RCC 7860 (cell line): Measurements from ENCODE around the gene CRYGD.
"Not testable (repeated sequence)": the region's sequence is repeated elsewhere in the genome, so short reads cannot be mapped to it uniquely, and the experiment has no call there.

Experiments
- DNase-seq: peaks from one replicate; pipeline ENCODE4 v3.0.0-alpha.2; 2015; ENCODE audit warnings: low spot score
- FAIRE-seq: peaks from 2 replicates; lab custom pipeline; 2012; peaks lifted over from hg19 to GRCh38; lab: Jason Lieb, UNC

CRYGD gene

DNA sequence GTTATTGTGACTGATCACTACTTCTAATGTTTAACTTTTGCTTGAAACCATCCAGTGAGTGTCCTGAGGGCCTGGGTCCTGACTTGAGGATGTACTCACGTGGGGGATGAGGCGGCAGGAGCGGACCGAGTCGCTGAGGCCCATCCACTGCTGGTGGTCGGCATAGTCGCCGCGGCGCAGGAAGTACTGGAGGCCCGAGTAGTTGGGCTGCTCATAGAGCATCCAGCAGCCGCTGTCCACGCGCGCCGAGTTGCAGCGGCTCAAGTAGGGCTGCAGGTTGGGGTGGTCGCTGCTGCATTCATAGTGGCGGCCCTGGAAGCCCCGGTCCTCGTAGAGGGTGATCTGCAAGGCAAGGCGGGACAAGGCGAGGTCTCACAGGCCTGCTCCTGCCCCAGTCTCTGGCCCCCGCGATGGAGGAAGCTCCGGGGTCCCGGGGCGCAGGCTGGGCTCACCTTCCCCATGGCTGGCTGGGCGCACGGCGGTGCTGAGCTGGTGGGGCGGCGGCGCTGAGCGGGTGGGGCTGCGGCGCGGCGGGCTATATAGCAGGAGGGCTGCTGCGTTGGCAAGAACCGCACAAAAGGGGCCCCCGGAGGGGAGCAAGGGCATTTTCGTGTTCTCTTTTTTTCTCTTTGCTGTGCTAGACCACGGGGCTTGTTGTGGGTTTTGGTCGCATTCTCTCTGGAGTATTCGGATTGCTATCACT is at the start of gene CRYGD:
Gene CRYGD (minus strand): TSS at position 512 of the 703 bp plus-strand sequence. CDS start 51 bp downstream, at position 461.
- not testable (repeated sequence) for FAIRE-seq, DNase-seq

DNA sequence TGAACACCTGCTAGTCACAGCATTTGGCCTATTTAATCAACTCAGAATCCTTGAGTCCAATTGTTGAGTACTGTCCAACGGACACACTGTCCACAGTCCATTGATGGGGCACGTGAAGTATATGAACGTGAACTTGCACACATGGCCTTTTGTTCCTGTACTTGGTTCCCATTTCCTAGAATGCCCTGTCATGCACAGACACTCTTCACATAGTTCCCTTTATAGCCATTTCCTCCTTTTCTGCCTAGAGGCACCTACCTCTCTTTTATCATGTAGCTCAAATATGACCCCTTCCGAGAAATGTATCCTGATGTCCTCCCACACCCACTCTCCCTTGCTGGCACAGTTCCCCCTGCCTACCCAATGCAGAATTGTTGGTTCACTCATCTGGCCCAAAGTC is 47.8 kb upstream of the CRYGD start:
- no peak for FAIRE-seq
- DNase-seq = no peak

DNA sequence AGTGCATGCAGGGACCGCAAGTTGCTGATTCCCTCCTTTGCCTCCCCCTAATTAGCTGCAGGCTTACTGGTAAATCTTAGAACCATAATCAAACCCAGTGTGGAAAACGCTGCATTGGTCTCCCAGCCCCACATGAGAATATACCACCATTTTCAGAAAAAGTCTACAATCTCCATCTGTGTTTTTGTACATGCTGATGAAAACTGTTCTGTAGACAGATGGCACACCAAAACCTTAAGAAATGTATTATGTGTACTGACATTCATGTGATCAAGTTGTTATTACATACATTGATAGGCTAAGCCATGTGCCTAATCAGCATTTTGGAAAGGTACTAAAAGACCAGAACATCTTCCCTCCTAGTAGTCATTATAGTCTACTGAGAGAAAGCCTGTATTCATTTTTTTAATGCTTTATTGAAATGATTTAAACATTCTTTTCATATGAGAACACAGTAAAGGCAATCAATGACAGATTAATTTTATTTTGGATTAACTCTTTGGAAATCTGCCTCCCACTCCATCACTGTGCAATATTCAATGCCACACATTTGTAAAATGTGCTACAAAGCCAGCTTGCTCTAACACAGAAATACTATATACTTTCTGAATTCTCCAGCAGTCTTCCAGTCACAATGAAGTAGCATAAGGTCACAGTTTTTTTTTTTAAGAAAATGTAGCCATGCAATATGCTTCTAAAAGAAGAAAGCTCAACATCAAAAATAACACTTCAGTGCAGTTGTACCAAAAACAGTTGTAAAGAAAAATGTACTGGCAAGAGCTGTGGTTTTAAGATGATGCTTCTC is 40.8 kb upstream of the CRYGD start:
- DNase-seq (no peak), FAIRE-seq (no peak)

DNA sequence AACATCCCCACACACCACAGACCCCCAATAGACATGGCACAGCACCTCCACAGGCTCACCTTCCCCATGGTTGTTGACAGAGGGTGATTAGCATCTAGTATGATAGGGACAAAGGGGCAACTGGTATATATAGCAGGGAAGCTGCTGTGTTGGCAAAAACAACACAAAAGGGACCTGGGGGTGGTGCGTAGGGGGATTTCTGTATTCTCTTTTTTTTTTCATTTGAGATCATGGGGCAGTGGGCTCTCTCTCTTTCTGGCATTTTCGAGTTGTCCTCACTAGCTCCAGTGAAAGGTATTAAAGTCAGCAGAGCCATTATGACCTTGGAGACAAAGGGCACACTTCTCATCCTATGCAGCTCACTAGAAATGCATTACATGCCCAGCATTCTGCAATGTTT is 39.2 kb upstream of the CRYGD start, which contains the start of gene CRYGA:
Gene CRYGA (minus strand): TSS at position 101 of the 400 bp plus-strand sequence. CDS start 33 bp downstream, at position 68.
- no peak for DNase-seq
- no peak for FAIRE-seq

DNA sequence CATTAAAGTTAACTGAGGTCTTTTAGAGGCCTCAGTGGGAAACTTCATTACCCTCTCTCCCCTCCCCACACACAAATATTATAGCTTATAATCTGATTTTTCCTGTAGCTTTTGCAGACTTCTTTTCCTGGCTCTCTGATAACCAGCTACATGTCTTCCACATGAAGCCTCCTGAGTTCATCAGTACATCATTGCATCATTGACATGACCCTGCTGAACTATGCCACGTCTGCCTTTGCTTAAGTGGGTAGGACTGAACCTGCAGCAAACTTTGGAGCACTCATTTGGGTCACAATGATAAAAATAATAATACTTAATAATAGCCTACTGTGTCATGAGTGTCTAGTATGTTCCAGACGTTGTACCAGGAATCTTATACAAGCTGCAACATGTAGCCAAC is 32.1 kb upstream of the CRYGD start:
- FAIRE-seq (no peak), DNase-seq (no peak)

DNA sequence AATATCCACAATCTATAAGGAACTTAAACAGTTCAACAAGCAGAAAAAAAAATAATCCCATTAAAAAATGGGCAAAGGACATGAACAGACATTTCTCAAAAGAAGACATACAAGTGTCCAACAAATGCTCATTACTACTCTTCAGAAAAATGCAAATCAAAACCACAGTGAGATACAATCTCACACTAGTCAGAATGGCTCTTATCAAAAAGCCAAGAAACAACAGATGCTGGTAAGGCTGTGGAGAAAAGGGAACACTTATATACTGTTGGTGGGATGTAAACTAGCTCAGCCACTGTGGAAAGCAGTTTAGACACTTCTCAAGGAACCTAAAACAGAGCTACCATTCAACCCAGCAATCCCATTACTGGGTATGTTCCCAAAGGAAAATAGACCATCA is 28.8 kb upstream of the CRYGD start:
- DNase-seq (no peak), FAIRE-seq (no peak)

DNA sequence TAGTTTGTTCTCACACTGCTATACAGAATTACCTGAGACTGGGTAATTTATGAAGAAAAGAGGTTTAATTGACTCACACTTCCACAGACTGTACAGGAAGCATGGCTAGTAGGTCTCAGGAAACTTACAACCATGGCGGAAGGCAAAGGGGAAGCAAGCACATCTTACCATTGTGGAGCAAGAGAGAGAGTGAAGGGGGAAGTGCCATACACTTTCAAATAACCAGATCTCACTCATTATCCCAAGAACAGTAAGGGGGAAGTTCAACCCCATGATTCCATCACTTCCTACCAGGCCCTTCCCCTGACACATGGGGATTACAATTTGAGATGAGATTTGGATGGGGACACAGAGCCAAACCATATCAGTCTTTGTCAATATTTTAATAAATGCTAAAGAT is 26.6 kb upstream of the CRYGD start:
- no peak for DNase-seq
- FAIRE-seq = no peak

DNA sequence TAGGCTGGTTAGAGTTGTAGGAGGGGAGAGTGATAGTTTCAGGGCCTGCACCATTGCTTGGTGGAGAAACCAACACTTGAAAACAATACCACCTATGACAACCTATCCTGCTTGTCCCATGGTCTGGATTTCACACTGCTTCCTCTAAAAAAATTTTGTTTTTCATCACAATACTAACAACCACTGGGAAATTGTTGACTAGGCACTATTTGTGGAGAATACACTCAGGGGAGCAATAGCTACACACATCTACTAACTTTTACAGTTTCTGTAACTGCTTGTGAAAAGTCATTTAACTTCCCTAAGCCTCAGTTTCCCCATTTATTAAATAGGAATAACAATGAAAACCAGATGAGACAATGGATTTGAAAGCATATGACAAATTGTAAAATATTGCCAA is 25.8 kb upstream of the CRYGD start:
- DNase-seq = no peak
- FAIRE-seq = no peak

DNA sequence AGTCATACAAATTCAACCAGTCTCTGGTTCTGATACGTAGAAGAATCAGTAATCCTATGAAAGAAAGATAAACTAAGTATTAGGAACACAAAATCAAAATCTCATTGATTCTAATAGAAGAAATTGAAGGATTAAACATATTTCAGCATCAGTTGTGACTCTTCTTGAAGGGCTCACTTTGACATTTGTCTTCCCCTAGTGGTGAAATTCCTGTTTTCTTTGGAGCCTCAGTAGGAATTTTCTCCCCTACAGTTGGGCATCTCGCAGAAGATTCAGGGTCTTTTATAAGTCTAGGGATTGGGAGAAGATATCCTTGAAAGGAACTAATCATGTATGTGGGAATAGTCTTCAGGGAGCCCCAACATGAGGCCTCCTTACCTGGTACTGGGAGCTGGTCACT is 24.5 kb upstream of the CRYGD start:
- DNase-seq = no peak
- FAIRE-seq = no peak

DNA sequence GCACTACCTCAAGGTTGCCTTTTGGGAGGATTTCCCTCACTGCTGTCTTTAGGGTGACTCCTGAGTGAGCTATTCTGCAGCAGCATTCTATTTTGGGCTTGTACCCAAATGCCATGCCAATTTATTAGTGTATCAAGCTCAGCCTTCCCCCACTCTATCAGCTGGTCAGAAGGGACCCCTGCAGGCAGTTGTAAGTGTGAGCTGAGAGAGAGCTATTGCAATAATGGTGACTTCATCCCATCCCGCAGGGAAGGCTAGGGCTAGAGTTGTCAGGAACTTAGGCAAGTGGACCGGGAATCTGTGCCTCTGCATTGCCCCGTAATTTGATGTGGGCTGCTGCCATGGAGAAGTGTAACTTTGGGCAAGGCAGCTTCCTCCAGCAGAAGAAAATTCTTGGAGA is 23.4 kb upstream of the CRYGD start:
- DNase-seq = no peak
- FAIRE-seq = no peak

DNA sequence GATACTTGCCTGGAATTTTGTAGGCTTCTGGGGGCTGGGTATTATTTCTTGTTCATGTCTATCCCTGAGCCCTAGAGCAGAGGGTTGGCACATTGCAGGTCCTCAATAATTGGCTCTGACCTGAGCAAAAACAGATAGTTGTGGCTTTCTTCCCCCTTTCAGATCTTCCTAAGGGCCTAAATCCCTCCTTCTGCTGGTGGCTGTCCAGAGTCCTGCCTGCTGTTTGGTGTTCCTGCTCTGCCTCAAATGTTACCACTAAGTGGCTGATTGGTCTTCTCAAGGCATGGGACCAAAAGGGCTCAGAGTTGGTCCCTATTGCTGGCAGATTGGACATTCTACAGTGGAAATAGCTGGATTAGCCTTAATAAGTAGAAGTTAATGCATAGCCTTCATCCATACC is 22.7 kb upstream of the CRYGD start:
- FAIRE-seq (no peak), DNase-seq (no peak)

DNA sequence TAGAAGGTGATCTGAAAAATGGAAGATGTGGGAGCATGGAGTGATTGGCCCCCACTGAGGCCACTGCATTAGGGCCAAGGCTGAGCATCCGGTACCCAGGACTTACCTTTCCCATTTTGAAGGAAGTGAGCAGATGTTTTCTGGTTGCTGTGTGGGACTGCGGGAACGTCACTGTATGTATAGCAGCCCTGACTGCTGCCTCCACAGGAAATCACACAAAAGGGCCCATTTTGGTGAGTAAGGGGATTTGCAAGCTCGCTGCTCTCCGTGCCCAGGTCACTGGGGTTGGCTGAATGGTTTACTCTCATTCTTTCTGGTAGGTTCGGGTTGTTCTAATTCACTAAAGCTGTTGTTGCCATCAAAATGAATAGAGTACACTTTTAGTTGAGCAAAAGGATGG is 21.7 kb upstream of the CRYGD start, which contains the start of gene CRYGB:
Gene CRYGB (minus strand): TSS at position 153 of the 400 bp plus-strand sequence. CDS start 38 bp downstream, at position 115.
- no peak for DNase-seq
- no peak for FAIRE-seq

DNA sequence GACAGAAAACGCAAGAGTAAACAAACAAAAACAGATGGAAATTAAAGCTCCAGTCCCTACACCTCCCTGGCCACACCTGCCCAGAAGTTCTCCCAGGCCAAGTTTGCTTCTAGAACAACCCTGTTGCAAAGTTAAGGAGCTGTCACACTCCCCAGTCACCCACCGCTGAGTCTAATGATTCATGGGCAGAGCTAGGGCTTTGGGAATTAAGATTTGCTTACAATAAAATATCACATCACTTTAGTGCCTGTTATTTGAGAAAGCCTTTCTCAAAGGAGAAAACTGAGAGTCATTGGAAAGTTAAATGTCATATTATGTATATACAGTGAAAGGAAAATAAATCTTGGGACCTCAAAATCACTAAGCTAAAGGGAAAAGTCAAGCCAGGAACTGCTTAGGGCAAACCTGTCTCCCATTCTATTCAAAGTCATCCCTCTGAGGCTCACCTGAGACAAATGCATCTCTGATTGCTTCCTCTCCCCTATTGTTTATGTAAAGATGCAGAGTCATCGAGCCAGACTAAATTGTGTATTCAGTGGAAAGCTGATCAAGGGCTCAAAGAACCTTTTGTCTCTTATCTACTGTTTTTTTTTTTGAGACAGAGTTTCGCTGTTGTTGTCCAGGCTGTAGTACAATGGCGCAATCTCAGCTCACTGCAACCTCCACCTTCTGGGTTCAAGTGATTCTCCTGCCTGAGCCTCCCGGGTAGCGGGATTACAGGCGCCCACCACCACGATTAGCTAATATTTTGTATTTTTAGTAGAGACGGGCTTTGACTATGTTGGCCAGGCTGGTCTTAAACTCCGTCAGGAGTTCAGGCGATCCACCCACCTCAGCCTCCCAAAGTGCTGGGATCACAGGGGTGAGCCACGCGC is 18.8 kb upstream of the CRYGD start:
- FAIRE-seq (no peak), DNase-seq (no peak)

DNA sequence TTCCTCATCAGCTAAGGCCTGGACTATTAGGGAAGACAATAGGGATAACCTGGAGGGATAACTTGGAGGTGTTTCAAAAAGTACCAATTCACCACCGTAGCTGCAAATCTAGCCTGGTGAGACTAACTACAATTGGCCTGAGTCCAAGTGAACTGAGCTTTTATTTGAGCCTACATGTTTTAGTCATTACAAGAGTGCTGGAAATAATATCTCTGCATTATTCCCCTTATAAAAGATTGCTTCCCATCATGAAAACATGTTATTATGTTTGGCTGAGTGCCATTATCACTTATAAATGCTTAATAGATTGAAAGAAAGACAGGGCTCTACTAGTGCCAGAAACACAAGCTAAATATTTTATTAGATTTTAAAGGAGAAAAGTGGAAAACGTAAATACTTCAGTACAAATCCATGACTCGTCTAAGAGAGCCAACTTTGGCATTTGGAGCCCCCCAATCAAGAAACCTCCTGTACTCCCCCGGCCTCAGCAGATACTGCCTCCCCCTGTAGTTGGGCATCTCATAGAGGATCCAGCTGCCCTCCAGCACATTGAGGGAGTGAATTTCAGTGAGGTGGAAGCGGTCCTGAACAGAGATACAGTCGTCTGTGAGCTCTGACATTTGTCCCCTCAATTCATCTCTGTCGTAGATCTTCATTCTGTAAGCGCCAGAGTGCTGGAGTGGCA is 18.1 kb upstream of the CRYGD start:
- FAIRE-seq (no peak), DNase-seq (no peak)

DNA sequence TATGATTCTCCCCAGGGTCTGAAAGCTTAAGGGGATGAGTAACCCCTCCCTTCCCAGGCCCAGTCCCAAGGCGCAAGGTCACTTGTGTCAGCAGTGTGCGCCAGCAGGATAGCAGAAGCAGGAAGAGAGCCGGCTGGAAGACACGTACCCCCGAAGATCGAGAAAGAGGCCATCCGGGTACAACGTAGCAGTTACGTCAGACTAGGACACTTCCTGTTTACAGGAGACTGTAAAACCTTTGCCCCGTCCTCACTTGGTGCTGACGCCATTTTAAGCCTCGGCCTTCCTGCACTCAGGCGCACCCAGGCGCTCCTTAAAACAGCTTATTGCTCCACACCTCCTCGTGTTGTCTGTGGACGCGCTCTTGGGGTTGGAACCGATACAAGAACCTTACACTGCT is 15.1 kb upstream of the CRYGD start:
- FAIRE-seq (no peak), DNase-seq (no peak)

DNA sequence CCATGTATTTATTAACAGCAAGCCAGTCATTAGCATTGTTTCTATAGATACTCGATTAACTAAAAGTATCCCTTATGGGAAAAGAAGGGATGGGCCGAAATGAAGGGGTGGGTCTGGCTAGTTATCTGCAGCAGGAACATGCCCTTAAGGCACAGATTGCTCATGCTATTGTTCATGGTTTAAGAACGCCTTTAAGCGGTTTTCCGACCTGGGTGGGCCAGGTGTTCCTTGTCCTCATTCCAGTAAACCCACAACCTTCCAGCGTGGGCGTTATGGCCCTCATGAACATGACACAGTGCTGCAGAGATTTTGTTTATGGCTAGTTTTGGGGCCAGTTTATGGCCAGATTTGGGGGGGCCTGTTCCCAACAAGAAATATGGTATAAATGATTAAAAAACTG is 14.0 kb upstream of the CRYGD start:
- FAIRE-seq, DNase-seq: not testable (repeated sequence)

DNA sequence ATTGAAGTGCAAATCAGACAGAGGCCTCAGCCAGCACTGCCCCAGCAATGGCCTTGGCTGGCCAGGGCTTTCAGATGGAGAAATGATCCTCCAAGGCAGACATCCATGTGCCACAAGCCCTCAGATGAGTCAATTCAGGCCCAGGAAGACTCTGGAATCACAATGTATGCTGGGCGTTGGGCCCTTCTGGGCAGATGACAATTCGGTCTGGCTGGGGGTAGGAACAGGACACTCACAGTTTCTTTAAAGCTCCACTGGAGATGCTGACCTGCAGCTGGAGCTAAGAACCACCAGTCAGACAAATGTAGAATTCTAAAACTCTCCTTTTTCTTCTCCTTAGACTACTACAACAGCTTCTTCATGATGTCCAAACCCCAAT is 12.4 kb upstream of the CRYGD start:
- DNase-seq = no peak
- no peak for FAIRE-seq

DNA sequence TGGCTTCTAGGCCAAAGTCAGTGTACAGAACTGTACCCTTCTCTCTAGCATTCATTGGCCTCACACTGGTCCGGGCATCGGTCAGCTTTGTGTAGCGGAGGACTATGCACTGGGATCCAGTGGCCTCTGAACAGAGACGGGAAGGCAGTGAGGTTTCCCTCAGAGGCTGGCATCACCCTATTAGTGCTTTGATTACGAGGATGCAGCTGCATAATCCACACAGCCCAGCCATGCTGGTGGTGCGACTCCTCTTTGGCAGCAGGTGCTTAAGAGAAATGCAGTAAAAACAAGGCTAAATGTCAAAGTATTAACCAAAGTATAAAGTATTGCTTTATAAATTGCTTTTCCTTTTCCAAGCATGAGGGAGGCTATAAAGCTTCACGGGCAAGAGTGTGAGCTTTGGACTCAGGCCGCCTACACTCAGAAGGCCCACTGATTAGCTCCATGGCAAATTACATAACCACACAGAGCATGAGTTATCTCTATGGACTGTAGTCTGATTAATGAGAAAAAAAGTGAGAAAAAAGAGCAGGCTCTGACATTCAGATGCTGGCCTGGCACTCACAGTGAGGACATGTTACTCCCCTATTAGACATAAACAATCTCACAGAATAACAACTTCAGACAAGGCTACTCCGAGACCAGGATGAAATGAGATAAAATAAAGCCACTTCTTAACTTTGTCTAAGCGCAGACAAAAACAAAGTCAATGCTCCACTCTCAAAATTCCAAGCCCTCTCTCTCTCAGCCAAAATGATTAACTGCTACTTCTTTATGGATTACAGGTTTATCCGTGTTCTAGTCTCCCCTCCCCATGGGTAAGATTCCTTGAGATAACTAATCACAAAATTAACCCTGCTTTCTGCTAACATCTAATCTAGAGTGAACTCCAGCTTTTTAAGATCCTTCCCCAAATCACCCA is 11.7 kb upstream of the CRYGD start:
- FAIRE-seq = no peak
- no peak for DNase-seq

DNA sequence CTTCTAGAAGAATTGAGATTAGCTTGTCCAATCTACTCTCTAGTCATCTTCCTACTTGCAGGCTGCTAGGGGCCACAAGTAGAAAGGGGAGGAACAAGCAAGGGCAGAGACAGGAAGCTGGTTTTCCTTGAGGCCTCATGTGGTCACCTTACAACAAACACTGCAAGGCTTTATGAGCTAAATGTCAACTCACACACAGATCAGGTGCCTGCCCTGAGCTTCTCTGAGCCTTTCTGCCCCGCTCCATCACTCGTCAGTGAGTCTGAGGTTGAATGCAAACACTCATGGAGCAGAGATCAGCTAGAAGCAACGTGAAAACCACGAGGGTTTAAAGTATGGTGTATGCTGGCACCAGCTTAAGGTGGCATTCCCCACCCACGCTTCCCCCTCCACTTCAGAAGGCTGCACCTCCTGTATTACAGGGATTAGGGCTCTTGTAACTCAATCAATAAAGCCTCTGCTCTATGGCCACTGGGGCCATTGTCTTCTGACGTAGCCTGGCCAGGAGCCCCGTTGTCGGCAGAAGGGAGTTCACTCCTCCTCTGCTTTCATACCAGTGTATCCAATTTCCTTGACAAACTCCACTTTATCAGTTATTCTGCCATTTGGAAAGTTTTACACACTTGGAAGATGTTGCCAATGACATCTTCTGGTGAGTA is 10.7 kb upstream of the CRYGD start:
- FAIRE-seq (no peak), DNase-seq (no peak)
